IMR-90 (cell line): Measurements from ENCODE around the gene ITGAE. TPM values are rescaled to one million over a fixed set of nuclear protein-coding genes. Genes with fewer than 3 reads are reported as not detected.

Experiments used
- polyA plus RNA-seq, 3 experiments: library from polyadenylated mRNA; depleted of rRNA; stranded (reverse); fragments of >200 nt; gene quantifications; 2 replicates each; pipeline ENCODE4 v1.2.3, GENCODE V29; 2012; ENCODE audit warnings: low replicate concordance in 1 of 3
- total RNA-seq: library from RNA; depleted of rRNA; stranded (reverse); fragments of >200 nt; gene quantifications from 2 replicates; pipeline ENCODE4 v1.2.3, GENCODE V29; 2012
- TF ChIP-seq, protein P1 (sequence below): fragments of 150-350 bp; IDR thresholded peaks from 2 replicates; pipeline ENCODE4 v1.6.1; 2016; ENCODE audit warnings: low read depth, mild to moderate bottlenecking, low read length, moderate library complexity, borderline replicate concordance

The ITGAE gene
- total and polyA plus RNA-seq, 2 of the 4 experiments (the other 2 are of a cell fraction): 54.1 to 60.8 TPM

DNA sequence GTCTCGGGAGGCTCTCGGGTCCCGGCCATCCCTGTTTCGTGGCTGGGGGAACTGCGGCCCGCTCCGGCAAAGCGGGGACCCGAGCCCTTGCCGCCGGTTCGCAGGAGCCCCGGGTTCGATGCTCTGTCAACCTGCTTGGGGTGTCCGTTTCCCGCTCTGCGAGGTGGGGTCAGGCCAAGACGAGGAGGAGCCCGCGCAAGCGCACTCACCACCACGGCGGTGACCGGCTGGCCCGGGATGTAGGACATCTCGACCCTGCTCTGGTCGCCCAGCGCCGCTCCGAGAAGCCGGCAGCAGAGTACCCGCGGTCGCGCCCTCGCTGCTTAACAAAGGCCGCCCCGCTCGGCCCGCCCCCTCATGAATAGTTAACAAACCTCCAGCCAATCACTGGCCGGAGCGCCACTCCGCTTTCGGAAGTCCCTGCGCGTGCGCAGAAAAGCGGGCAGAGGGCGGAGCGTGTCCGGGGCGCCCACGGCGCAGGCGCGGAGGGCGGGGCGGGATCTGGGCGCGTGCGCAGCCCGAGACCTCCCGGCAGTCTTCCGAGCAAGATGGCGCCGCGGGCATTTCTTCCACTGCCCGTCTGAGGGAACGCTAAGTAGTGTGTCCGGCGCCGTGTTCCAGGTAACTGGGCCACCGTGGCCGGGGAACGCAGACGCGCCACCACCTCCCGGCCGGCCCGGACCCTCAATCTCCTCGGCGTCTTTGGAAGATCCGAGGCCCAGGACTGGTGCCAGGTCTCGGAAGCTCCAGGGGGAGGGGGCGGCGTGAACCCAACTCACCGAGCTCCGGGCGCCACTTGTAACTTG lies 132.5 kb downstream of the ITGAE start, which contains the start of the genes EMC6 and TAX1BP3 (continued):
- TF ChIP-seq, protein P1, sequence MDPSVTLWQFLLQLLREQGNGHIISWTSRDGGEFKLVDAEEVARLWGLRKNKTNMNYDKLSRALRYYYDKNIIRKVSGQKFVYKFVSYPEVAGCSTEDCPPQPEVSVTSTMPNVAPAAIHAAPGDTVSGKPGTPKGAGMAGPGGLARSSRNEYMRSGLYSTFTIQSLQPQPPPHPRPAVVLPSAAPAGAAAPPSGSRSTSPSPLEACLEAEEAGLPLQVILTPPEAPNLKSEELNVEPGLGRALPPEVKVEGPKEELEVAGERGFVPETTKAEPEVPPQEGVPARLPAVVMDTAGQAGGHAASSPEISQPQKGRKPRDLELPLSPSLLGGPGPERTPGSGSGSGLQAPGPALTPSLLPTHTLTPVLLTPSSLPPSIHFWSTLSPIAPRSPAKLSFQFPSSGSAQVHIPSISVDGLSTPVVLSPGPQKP: no peak
